Lower lobe of right lung (tissue), 2 donors: Measurements from ENCODE around the gene WIPF1. TPM values are rescaled to one million over a fixed set of nuclear protein-coding genes. Genes with fewer than 3 reads are reported as not detected.

Experiments
- ATAC-seq, 2 donors: fragments of 200-7000 bp; cut with Tn5 transposase; one replicate each; pipeline ENCODE4 v1.9.1; 2020 to 2022; ENCODE audit warnings: mild to moderate bottlenecking in 2 of 2, moderate library complexity in 2 of 2
- DNase-seq: peaks from one replicate; pipeline ENCODE4 v3.0.0-alpha.2; 2020
- H3K27ac ChIP-seq: fragments of 200-600 bp; one replicate; pipeline ENCODE4 v1.8.0; 2022
- H3K27me3 ChIP-seq: fragments of 200-600 bp; one replicate; pipeline ENCODE4 v1.8.0; 2022; ENCODE audit warnings: low read depth
- H3K36me3 ChIP-seq: fragments of 200-600 bp; one replicate; pipeline ENCODE4 v1.8.0; 2022; ENCODE audit warnings: mild to moderate bottlenecking
- H3K4me1 ChIP-seq: fragments of 200-600 bp; one replicate; pipeline ENCODE4 v1.8.0; 2022
- H3K4me3 ChIP-seq: fragments of 200-600 bp; one replicate; pipeline ENCODE4 v1.8.0; 2022; ENCODE audit warnings: mild to moderate bottlenecking
- H3K9me3 ChIP-seq: fragments of 200-600 bp; one replicate; pipeline ENCODE4 v1.8.0; 2022
- intact Hi-C: fragments of 100-400 bp; cut with DNase I; formaldehyde crosslinking; loops from one replicate; pipeline ENCODE4 v1.11.0; 2022
- long read RNA-seq: library from polyadenylated mRNA; unstranded; transcript quantifications from one replicate; pipeline ENCODE4 v2.0.0, GENCODE V29; 2021
- total RNA-seq: library from RNA; stranded (reverse); fragmentation: NEBNext Ultra II Directional; extraction: Animal tissue kit (Norgen Biotek cat#: 25700); gene quantifications from one replicate; pipeline ENCODE4 v1.2.1, GENCODE V29; 2021
- TF ChIP-seq, protein P1 (sequence below): fragments of 200-600 bp; IDR thresholded peaks from one replicate; pipeline ENCODE4 v1.8.0; 2022; ENCODE audit warnings: antibody characterized with exemption, mild to moderate bottlenecking
- donor health status: DM: no; HTN: yes; CAD: no; lungs with severe emphysema.

WIPF1 gene, protein sequence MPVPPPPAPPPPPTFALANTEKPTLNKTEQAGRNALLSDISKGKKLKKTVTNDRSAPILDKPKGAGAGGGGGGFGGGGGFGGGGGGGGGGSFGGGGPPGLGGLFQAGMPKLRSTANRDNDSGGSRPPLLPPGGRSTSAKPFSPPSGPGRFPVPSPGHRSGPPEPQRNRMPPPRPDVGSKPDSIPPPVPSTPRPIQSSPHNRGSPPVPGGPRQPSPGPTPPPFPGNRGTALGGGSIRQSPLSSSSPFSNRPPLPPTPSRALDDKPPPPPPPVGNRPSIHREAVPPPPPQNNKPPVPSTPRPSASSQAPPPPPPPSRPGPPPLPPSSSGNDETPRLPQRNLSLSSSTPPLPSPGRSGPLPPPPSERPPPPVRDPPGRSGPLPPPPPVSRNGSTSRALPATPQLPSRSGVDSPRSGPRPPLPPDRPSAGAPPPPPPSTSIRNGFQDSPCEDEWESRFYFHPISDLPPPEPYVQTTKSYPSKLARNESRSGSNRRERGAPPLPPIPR
- total RNA-seq: 84.4 TPM
- long read RNA-seq, full-length matches to known transcripts: 7 of 73 reads
- long read RNA-seq, partial matches to known transcripts: 30 of 73 reads
- long read RNA-seq, other reads (novel, unspliced or antisense): 36 of 73 reads

DNA sequence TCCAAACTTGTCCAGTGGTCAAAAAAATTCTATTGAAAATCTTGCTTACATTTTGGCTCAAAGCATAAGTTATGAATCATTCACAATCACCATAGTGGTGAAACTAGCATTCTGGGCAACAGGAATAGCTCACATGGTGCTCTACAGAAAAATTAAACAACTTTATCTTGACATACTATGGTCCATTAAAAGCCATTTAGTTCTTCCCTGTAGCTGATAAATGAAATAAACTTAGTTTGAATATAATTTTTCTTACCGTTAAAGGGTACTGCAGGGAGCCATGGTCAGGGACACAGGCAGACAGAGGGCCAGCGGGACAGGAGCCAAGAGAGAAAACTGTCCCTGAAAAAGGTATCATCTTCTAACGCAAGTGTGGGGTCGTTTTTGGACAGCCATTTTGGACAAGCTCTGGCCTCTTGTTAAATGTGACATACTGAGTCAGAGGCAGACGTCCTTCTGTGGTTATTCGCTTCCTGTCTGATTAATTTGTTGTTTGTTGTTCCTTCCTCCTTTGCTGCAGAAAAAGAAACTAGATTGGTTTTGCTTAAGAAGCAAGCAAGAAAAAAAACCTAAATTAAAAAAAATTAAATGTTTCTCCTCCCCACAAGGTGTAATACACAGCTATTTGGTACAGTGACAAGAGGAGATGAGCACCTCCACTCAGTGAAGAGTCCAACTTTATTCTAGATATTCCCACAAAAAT lies at the start of gene WIPF1:
Gene WIPF1, minus strand, starts transcription at position 460 of the 703 bp plus-strand sequence. CDS start 12,231 bp downstream, outside the sequence.
- Histone ChIP-seq H3K9me3 (no peaks in the 10 kb centered on the region), H3K4me3 (peak within 1 kb of the TSS; percentile 44), H3K27ac (peak within 1 kb of the TSS; percentile 77), H3K27me3 (no peaks in the 10 kb centered on the region), H3K4me1 (peaks cover 38% of the 10 kb centered on the region), H3K36me3 (no peaks in the 10 kb centered on the region)
- DNase-seq (no peak), ATAC-seq (peak; percentile 67 to 72)
- intact Hi-C loops: no loop called here
- TF ChIP-seq, protein P1, sequence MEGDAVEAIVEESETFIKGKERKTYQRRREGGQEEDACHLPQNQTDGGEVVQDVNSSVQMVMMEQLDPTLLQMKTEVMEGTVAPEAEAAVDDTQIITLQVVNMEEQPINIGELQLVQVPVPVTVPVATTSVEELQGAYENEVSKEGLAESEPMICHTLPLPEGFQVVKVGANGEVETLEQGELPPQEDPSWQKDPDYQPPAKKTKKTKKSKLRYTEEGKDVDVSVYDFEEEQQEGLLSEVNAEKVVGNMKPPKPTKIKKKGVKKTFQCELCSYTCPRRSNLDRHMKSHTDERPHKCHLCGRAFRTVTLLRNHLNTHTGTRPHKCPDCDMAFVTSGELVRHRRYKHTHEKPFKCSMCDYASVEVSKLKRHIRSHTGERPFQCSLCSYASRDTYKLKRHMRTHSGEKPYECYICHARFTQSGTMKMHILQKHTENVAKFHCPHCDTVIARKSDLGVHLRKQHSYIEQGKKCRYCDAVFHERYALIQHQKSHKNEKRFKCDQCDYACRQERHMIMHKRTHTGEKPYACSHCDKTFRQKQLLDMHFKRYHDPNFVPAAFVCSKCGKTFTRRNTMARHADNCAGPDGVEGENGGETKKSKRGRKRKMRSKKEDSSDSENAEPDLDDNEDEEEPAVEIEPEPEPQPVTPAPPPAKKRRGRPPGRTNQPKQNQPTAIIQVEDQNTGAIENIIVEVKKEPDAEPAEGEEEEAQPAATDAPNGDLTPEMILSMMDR: no peak

DNA sequence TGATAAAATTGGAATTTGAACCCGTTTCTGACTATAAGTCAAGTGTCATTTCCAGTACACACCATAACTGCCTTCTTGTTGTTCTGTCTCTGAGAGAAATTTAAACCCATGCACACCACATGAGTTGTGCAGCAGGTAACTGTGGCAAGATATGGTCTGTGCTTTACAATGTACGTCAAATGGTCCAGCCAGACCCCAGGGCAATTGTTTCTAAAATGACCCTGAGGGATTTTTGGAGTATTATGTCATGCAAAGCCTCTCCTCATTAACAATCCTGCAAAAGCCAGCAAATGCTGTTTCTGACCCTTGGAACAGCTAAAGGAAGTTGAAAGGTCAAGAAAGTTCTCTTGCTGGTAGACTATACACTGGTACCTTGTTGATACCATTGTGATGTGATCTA lies 47.7 kb upstream of the WIPF1 start:
- no peak for DNase-seq
- Histone ChIP-seq H3K27ac (no peak overlapping the region), H3K4me1 (no peaks in the 10 kb centered on the region), H3K36me3 (no peaks in the 10 kb centered on the region), H3K27me3 (no peaks in the 10 kb centered on the region), H3K4me3 (no peak overlapping the region), H3K9me3 (peaks cover 7% of the 10 kb centered on the region)
- ATAC-seq: no peak
- intact Hi-C loops: no loop called here
- TF ChIP-seq, protein P1: no peak

DNA sequence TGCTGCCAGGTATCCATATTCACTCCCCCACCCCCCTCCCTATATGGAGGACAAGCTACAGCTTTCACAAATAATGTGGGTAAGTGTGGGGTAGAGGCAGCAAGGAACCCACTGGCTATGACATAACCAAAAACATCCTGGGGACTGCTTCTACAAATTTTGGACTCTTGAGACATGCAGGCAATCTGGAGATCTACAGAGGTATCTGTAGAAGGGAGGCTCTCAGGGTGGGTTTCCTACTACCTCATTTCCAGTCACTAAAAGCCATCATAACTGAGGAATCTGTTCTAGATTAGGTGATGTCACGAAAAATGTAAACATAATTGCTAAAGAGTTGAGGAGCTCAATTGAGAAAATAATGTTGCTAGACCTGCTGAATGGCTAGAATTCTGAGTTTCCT lies 46.8 kb upstream of the WIPF1 start:
- Histone ChIP-seq H3K27ac (no peak overlapping the region), H3K4me3 (no peak overlapping the region), H3K36me3 (no peaks in the 10 kb centered on the region), H3K9me3 (peaks cover 7% of the 10 kb centered on the region), H3K27me3 (no peaks in the 10 kb centered on the region), H3K4me1 (no peaks in the 10 kb centered on the region)
- intact Hi-C loops: no loop called here
- ATAC-seq: no peak
- TF ChIP-seq, protein P1: no peak
- DNase-seq: no peak

DNA sequence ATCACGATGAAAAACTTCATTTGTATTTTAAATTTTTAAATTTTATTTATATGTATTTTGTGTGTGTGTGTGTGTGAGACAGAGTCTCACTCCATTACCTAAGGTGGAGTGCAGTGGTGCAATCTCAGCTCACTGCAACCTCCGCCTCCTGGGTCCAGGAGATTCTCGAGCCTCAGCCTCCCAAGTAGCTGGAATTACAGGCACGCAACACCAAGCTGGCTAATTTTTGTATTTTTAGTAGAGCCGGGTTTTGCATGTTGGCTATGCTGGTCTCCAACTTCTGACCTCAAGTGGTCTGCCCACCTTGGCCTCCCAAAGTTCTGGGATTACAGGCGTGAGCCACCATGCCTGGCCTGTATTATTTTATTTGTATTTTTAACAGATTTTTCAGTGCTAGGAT lies 45.8 kb upstream of the WIPF1 start:
- Histone ChIP-seq H3K4me1 (no peaks in the 10 kb centered on the region), H3K4me3 (no peak overlapping the region), H3K9me3 (no peaks in the 10 kb centered on the region), H3K36me3 (no peaks in the 10 kb centered on the region), H3K27ac (no peak overlapping the region), H3K27me3 (no peaks in the 10 kb centered on the region)
- intact Hi-C loops: no loop called here
- DNase-seq (no peak), ATAC-seq (no peak)
- TF ChIP-seq, protein P1: no peak

DNA sequence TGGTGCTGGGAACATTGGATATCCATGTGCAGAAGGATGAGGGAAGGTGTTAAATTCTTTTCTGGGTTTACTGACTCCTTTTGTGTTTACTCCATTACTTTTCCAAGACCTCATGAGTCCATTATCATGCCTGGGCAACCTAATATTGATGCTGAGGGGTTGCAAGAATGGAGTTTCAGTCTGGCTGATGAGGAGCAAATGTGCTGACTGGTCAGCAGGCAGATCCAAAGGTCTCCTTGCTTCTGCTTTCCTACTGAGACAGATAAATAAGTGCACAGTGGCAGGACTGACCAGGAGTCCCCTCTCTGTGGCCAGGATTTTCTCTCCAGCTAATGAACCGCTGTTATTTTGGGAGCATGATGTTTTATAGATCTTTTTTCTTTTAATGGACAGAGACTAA lies 43.6 kb upstream of the WIPF1 start:
- H3K4me3 ChIP-seq: no peak overlapping the region
- DNase-seq (no peak), ATAC-seq (no peak)
- no peaks in the 10 kb centered on the region for H3K27me3 ChIP-seq
- TF ChIP-seq, protein P1: no peak
- no peaks in the 10 kb centered on the region for H3K4me1 ChIP-seq
- intact Hi-C loops: no loop called here
- no peak overlapping the region for H3K27ac ChIP-seq
- no peaks in the 10 kb centered on the region for H3K9me3 ChIP-seq
- no peaks in the 10 kb centered on the region for H3K36me3 ChIP-seq
